COR-L47 (cell line): ENCODE data around the gene MLXIP.

Source experiments
- DNase-seq: peaks from one replicate; lab custom pipeline; 2025; lab: John Stamatoyannopoulos, UW

Gene MLXIP

DNA sequence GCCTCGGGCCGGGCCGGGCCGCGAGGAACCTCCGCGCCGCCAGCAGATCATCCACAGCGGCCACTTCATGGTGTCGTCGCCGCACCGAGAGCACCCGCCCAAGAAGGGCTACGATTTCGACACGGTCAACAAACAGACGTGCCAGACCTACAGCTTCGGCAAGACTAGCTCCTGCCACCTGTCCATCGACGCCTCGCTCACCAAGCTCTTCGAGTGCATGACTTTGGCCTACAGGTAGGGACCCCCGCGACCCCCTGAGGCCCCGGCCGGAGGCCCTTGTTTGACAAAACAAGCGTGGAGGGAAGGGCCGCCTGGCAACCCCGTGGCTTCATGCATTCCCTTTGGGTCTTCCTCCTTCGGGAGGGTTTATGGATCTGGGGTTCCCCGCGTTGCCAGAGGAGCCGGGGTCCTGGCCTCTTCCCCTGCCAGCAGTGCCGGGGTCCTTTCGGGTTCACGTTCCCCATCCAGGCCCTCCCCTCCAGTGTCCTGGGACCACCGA is 526 bp downstream of the MLXIP start:
- DNase-seq = no peak

DNA sequence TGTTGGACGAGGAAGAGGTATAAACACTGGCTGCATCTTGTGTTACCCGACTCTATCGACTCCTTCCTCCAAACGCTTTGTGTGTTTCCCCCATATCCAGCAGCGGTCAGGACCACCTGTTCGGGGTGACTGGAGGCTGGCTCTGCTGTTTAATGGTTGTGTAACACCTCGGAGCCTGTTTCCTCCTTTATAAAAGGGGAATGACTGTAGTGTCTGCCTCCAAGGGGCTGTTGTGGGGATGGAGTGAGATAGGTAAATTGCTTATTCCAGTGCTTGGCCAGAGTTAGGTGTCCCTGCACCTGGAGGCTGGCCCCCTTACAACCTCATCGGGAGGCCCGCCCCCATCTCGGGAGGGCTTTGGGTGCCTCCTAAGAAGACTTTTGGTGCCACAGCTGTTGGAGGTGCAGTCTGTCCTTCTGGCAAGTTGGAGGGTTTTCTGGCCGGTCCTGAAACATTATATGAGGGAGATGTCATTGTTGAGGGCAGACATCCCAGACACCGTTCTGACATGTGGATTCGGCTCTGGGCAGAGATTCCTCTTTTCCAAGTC is 1.1 kb downstream of the MLXIP start:
- DNase-seq = peak; percentile 7

DNA sequence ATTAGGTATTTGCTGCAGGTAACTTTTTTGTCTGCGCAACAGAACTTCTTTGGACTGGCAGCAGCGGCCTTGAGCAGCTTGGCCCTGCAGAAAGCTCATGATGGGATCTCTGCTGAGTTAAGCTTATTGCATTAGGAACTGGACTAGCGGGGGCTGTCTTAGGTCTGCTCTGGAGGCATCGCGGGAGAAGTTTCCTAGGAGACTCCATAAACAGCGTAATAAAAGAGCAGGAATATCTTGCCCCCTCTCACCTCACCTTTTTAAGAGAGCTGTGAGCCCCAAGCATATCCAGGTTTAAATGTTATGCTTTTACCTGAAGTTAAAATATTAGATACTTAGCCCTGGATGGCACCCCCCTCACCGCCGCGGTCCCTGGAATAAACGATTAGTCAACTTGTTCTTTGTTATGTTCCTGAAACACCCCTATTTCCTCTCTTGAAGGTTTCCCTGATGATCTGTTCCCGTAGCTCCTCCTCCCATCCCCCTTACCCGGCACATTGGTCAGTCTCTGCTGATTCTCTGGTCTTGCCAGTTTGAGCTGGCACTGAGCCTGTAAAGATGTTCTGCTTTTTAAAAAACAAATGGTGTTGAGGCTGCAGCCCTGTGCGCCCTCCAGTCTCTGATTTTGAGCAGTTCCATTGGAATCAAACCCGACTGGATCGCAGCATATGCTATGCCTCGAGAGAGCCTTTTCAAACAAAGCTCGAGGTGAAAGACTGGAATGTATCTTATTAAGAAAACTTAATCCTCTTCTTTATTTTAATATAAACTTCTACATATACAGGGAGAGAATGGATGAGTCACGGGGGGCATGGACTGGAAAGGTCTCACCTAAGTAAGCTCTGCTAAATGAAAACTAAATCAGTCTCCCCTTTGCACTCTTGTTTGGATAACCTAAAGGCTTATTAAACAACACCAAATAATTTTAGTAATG is 1.9 kb downstream of the MLXIP start:
- DNase-seq = peak; percentile 22

DNA sequence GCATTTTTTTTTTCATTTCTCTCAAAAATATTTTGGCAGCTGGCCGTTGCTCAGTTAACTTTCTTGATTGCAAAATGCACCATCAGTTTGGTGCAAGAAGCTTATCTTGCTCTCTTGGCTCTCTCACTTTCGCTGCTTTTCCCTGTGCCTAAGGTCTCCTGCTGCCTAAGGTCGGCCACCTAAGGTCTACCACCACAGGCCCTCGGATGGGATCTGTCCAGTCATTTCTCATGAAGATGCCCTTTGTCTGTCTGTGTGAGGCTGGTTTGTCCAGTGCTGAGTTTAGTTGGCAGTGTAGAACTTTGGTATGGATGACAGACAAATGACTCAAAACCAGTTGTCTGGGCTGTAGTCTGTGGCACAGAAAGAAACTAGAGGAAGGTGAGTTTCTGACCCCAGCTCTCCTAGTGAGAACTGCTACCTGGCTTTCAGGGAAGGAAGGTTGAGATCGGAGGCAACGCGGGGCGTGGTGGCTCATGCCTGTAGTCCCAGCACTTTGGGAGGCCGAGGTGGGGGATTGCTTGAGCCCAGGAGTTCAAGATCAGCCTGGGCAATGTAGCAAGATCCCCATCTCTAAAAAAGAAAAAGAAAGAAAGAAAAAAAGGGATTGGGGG is 2.6 kb downstream of the MLXIP start:
- DNase-seq = no peak

DNA sequence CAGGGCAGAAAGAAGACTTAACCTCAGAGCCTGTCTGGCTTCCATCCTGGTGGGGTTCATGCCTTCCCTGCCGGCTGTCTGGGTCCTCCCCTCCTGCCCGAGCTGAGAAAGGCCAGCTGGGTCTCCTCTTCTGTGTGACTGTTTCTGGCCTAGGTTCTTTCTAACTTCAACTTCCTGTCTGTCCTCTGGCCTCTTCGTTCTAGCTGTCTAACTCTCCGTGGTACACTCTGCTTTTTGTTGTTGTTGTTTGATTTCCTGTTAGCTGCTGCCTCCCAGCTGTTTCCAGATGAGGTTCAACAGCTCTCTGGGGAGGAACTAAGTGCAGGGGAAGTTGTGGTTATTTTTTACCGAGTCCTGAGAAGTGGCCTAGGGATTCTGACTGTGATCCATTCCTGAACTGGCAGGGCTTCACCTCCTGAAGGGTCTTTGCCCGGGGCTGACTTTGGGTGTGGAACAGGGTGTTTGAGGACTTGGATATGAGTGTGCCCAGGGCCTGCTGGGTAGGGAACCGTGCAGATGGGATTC is 3.2 kb downstream of the MLXIP start:
- no peak for DNase-seq

DNA sequence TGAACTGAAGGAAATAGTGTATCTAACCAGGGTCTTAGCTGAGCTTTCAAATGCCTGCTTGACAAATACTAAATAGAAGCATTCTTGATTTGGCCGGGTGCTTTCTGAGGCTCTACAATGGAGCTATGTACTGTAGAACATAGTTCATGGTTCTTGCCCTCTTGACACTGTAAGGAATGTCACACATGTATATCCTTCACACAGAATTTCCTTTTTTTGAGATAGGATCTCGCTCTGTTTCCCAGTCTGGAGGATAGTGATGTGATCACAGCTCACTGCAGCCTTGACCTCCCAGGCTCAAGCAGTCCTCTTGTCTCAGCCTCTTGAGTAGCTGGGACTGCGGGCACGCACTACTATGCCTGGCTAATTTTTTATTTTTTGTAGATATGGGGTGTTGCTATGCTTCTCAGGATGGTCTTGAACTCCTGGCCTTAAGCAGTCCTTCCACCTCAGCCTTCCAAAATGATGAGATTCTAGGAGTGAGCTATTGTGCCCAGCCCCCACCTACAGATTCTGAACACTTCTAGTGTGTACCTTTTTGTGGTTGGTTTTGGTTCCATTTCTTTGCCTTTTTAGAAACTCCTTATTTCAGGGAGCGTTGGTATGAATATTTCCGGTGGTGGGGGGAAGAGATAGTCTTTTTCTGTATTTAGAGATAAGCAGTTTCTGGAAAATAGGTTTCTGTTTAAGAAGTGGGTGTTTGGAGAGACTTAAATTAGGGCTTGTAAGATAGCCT is 4.2 kb downstream of the MLXIP start:
- no peak for DNase-seq

DNA sequence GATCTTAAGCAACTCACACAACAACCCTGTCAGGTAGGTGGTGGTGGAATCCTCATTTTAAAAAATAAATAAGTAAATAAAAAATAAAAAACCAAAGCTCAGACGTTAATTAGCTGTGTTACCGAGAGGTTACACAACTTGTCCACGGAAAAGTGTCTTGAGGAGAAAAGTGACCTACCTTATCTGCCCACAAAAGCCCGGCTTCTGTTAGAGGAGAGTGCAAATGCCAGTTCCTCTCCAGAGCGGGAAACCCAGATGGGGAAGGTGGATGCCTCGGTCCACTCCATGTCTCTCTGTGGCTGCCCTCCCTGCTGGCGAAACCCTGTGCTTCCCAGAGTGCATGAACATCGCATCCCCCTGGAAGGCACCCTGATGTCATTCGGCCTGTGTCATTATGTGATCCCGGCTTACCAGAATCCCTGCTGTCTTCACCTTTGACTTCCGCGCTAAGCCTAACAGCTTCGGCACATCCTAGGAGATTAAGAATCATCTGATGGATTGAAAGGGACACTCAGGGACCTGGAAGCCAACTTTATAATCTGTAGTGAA is 6.4 kb downstream of the MLXIP start:
- no peak for DNase-seq

DNA sequence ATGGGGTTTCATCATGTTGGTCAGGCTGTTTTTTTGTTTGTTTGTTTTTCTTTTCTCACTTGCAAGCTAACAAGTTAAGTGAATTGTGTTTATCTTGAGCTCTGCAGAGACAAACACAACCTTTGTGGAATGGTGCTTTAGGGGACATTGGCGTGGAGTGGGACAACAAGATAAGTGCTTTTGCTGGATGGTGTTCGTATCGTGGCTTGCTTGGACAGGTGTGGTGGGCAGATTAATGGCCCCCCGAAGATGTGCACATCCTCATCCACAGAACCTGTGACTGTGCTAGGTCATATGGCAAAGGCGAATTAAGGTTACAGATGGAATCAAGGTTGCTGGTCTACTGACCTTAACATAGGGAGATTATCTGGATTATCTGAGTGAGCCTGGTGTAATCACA is 7.0 kb downstream of the MLXIP start:
- DNase-seq = no peak

DNA sequence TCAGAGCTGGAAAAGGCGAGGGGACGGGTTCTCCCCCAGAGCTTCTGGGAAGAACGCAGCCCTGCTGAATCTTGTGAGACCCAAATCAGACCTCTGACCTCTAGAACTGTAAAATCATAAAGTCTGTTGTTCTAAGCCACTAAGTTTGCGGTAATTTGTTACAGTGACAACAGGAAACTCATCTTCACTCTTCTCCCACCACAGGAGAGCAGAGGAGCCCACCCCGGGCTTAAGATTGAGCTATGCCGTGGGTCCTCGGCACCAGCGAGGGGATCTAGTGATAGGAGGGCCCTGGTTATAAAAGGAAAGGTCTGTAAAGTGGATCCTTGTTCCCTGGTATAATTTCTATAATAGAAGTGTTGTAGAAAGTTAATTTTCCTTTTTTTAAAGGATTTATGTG is 7.6 kb downstream of the MLXIP start:
- no peak for DNase-seq

DNA sequence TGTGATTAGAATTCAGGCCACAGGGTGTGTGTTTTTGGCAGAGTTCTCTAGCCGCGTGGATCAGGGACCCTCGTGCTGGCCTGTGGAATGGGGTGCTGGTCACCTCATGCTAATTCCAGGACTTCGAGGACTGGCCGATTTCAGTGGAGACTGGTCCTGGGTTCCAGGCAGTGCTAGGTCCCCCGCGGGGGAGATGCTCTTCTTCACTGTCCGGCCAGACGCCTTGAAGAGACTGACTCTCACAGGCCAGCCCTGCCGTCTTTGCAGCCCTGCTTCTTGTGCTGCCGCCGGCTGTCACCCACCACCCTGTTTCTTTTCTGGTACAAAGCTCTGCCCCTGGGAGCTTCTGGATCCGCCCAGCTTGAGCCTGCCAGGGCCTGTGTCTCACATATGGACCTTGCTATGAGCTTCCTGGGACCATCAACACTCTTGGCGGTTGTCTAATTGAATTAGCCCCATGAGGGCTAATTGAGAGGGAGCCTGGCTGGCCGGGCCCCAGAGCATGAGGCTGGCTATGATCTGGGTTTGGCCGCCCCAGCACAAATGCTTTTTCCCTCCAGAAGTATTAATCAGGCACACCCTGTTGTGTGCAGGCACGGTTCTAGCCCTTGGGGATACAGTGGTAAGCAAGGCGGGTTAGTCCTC is 8.2 kb downstream of the MLXIP start:
- DNase-seq = no peak

DNA sequence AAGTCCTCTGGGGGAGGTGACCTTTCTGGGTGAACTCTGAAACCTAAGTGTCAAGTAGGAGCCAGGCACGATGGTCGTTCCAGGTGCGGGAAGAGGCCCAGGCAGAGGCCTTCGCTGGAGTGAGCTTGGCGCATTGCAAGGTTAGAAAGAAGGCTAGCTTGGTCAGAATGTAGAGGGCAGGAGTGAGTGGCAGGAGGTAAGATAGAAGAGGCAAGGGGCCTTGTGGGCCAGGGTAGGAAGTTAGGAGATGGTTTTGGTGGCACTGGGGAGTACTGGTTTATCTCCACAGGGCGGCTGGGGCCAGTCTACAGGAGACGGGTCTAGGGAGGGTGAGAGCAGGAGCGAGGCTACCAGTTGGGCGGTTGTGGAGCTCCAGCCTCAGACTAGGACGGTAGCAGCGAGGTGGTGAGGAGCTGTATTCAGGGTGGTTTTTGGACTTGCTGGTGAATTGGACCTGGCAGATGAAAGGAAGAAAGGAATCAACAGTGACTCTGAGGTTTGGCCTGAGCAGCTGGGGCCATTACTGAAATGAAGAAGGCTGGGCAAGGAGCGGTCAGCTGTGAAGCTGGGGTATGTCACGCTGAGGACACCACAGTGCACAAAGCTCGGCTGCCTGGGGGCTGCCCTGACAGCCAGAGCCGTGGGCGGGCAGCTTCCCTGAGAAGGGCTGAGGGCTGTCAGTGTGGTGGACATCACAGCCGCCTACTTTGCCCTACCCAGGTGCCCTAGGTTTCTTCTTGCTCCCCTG is 9.0 kb downstream of the MLXIP start:
- no peak for DNase-seq

DNA sequence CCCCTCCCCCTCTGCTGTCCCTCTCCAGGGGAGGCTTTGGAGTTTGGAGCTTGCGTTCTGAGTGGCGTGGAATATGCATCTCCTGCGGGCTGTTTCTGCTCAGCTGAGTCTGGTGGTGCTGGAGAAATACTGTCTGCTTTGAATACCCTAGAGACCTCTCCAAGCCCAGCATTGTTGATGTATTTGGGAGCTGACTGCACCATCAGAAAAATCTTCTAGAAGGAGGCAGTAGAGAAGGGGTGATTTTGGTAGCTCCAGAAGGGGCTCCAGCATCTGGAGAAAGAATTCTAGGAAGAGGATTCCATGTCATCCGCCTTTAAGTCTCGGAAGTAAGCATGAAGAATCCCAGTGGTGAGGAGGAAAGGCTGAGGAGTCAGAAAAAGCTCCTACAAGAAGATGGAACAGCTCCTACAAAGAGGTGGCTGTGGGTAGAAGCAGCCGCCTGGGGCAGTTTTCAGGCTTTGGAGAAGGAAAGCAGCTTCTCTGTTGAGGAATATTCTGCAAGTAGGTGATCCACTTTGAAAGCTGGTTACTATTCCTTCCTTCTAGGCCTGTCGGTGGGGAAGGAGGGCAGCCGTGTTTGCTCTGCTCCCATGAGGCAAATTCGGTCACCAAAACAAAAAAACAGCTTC is 9.7 kb downstream of the MLXIP start:
- no peak for DNase-seq

DNA sequence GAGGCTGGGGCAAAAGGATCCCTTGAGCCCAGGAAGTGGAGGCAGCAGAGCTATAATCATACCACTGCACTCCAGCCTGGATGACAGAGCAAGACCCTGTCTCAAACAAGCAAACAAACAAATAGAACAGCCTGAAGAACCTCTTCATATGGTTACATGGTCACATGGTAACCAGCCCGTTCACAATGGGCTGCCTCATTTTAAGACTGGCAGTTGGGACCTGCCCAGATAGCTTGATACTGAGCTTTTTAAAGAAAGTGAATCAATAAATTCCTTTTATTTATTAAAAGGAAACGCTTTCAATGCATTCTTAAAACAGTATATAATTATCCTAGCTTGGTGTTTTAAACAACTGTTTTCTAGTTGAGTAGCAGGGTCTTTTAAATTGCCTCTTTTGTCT is 10.5 kb downstream of the MLXIP start:
- no peak for DNase-seq

DNA sequence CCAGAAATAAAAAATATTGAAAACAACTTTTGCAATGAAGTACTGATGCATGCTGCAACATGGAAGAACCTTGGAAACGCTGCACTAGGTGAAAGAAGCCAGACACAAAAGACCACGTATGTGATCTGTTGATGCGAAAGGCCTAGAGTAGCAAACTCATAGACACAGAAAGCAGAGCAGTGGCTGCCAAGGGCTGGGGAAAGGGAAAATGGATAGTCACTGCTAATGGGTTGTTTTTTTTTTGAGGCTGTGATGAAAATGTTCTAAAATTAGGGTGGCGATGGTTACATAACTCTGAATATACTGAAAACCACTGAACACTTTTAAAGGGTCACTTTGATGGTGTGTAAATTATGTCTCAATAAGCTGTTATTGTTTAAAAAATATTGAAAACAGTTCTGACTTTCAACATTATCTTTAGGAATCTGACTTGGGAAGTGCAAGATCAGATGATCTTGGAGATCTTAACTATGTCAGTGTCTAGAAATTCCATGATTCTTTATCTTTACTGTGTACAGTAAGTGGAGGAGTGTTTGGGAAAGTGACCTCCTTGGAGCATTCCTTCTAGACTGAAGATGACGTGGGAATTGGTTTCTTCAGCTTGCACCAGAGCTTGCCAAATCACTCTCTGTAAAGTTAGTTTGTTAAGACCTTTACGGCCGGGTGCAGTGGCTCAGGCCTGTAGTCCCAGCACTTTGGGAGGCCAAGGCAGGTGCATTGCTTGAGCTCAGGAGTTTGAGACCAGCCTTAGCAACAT is 12.4 kb downstream of the MLXIP start:
- DNase-seq = no peak

DNA sequence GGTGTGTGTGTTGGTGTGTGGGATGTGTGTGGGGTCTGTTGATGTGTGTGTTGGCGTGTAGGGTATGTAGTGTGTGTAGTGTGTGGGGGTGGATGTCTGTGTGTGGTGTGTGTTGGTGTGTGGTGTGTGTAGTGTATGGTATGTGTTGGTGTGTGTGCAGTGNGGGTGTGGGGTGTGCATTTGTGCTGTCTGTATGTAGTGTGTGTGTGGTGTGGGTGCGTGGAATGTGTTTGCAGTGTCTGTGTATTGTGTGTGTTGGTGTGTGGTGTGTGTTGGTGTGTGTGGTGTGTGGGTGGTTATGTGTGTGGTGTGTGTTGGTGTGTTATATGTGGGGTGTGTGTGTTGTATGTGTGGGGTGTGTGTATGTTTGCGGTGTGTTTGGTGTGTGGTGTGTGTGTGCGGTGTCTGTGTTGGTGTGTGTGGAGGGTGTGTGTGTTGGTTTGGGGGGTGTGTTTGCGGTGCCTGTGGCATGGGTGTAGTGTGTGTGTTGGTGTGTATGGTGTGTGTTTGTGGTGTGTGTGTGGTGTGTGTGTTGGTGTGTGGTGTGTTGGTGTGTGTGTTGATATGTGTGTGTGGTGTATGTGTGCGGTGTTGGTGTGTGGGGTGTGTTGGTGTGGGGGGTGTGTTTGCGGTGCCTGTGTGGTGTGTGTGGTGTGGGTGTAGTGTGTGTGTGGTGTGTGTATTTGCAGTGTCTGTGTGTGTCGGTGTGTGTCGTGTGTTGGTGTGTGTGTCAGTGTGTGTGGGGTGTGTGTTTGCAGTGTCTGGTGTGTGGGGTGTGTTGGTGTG is 14.7 kb downstream of the MLXIP start:
- DNase-seq = no peak

DNA sequence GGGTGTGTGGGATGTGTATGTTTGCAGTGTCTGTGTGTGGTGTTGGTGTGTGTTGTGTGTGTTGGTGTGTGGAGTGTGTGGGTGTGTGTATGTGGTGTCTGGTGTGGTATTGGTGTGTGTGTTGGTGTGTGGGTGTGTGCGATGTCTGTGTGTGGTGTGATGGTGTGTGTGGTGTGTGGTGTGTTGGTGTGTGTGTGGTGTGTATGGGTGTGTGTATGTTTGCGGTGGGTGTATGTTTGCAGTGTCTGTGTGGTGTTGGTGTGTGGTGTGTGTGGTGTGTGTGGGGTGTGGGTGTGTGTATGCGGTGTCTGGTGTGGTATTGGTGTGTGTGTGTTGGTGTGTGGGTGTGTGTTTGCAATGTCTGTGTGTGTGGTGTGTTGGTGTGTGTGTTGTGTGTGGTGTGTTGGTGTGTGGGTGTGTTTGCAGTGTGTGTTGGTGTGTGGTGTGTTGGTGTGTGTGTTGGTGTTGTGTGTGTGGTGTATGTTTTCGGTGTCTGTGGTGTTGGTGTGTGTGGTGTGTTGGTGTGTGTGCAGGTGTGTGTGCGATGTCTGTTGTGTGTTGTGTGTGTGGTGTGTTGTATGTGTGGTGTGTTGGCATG is 15.7 kb downstream of the MLXIP start:
- DNase-seq = no peak

DNA sequence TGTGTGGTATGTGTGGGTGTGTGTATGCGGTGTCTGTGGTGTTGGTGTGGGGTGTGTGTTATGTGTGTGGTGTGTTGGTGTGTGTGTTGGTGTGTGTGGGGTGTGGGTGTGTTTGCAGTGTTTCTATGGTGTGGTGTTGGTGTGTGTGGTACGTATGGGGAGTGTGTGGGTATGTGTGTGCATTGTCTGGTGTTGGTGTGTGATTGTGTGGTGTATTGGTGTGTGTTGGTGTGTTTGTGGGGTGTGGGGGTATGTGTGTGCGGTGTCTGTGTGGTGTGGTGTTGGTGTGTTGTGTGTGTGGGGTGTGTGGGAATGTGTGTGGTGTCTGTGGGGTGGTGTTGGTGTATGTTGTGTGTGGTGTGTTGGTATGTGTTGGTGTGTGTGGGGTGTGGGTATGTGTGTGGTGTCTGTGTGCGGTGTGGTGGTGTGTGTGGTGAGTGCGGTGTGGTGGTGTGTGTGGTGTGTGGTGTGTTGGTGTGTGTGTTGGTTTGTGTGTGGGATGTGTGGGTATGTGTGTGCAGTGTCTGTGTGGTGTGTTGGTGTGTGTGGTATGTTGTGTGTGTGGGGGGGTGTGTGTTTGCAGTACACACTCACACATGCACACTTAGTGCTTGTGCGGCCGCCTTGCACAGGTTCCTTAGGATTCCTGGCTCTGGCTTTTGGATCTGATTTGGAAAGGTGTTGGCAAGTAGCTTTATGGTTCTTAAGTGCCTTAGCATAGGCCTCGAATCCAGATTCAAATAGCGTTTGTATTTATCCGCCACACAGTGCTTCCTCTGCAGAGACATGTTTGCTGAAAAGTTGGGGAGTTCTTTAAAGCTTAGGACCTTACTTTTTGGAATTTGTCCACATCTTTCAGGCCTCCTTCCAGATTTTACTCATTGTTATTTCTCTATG is 16.4 kb downstream of the MLXIP start:
- no peak for DNase-seq
